ENCODE data around the gene CROCC.
"Not testable (repeated sequence)": the region's sequence is repeated elsewhere in the genome, so short reads cannot be mapped to it uniquely, and the experiment has no call there.

CROCC gene

GRCh38 chr1:16905110-16905867 is 16.4 kb upstream of the CROCC start:
- TF ChIP-seq CTCF (IDR thresholded peaks at IDR 0.05; ENCODE audit: low read depth, low read length, missing control alignments): no peak
- in situ Hi-C loops (cut with HindIII; ENCODE audit: low pct_ligation_motif_present, low sequenced_read_pairs): no loop called here
- H3K27ac ChIP-seq: peak overlapping the region; percentile 100

GRCh38 chr1:16905868-16906702 is 15.6 kb upstream of the CROCC start:
- no peak overlapping the region for H3K4me3 ChIP-seq (ENCODE audit: low read depth, low read length)
- peak; percentile 51 for DNase-seq
- in situ Hi-C loops (cut with HindIII; ENCODE audit: low pct_ligation_motif_present, low sequenced_read_pairs): no loop called here
- no peak overlapping the region for H3K27ac ChIP-seq
- no peak for TF ChIP-seq CTCF (IDR thresholded peaks at IDR 0.05; ENCODE audit: low read depth, low read length, missing control alignments)
- no peaks in the 10 kb centered on the region for H3K27me3 ChIP-seq (replicated peaks)
- H3K36me3 ChIP-seq (replicated peaks): no peaks in the 10 kb centered on the region

More at GRCh38 chr1:16905110-16905867, 16.4 kb upstream of the CROCC start:
- peak; percentile 56 for DNase-seq
- H3K4me3 ChIP-seq (ENCODE audit: low read depth, low read length): peak overlapping the region; percentile 63
- no peaks in the 10 kb centered on the region for H3K27me3 ChIP-seq (replicated peaks)
- H3K36me3 ChIP-seq (replicated peaks): no peaks in the 10 kb centered on the region

GRCh38 chr1:16906873-16907272 is 14.9 kb upstream of the CROCC start:
- H3K4me3 ChIP-seq (ENCODE audit: low read depth, low read length): no peak overlapping the region
- no peaks in the 10 kb centered on the region for H3K27me3 ChIP-seq (replicated peaks)
- TF ChIP-seq CTCF (IDR thresholded peaks at IDR 0.05; ENCODE audit: low read depth, low read length, missing control alignments): no peak
- no peaks in the 10 kb centered on the region for H3K36me3 ChIP-seq (replicated peaks)
- in situ Hi-C loops (cut with HindIII; ENCODE audit: low pct_ligation_motif_present, low sequenced_read_pairs): no loop called here
- H3K27ac ChIP-seq: no peak overlapping the region
- no peak for DNase-seq

GRCh38 chr1:16907870-16908758 is 13.6 kb upstream of the CROCC start:
- no peak overlapping the region for H3K4me3 ChIP-seq (ENCODE audit: low read depth, low read length)
- H3K27me3 ChIP-seq (replicated peaks): no peaks in the 10 kb centered on the region
- no peaks in the 10 kb centered on the region for H3K36me3 ChIP-seq (replicated peaks)
- no peak overlapping the region for H3K27ac ChIP-seq
- in situ Hi-C loops (cut with HindIII; ENCODE audit: low pct_ligation_motif_present, low sequenced_read_pairs): no loop called here
- TF ChIP-seq CTCF (IDR thresholded peaks at IDR 0.05; ENCODE audit: low read depth, low read length, missing control alignments): no peak
- no peak for DNase-seq

- H3K27me3 ChIP-seq (replicated peaks); H3K4me3 ChIP-seq (ENCODE audit: low read depth, low read length); H3K27ac ChIP-seq; H3K36me3 ChIP-seq (replicated peaks); DNase-seq; in situ Hi-C loops (cut with HindIII; ENCODE audit: low pct_ligation_motif_present, low sequenced_read_pairs): not testable (repeated sequence)
Measured at GRCh38 chr1:16911851-16912721, 9.6 kb upstream of the CROCC start.

GRCh38 chr1:16912742-16913141 is 9.0 kb upstream of the CROCC start:
- H3K27me3 ChIP-seq (replicated peaks); in situ Hi-C loops (cut with HindIII; ENCODE audit: low pct_ligation_motif_present, low sequenced_read_pairs); DNase-seq; H3K27ac ChIP-seq; H3K4me3 ChIP-seq (ENCODE audit: low read depth, low read length); H3K36me3 ChIP-seq (replicated peaks): not testable (repeated sequence)

Measured in brain microvascular endothelial cell (primary cell).